Measurements from ENCODE around the gene TSR3. TPM values are rescaled to one million over a fixed set of nuclear protein-coding genes. Genes with fewer than 3 reads are reported as not detected.

The TSR3 gene
- total RNA-seq, 1 donor from 2014 or later, result 123 TPM

GRCh38 chr16:1341495-1342420 lies 9.9 kb downstream of the TSR3 start:
- no peak for DNase-seq (ENCODE audit: low read depth)
- TF ChIP-seq, protein P1, sequence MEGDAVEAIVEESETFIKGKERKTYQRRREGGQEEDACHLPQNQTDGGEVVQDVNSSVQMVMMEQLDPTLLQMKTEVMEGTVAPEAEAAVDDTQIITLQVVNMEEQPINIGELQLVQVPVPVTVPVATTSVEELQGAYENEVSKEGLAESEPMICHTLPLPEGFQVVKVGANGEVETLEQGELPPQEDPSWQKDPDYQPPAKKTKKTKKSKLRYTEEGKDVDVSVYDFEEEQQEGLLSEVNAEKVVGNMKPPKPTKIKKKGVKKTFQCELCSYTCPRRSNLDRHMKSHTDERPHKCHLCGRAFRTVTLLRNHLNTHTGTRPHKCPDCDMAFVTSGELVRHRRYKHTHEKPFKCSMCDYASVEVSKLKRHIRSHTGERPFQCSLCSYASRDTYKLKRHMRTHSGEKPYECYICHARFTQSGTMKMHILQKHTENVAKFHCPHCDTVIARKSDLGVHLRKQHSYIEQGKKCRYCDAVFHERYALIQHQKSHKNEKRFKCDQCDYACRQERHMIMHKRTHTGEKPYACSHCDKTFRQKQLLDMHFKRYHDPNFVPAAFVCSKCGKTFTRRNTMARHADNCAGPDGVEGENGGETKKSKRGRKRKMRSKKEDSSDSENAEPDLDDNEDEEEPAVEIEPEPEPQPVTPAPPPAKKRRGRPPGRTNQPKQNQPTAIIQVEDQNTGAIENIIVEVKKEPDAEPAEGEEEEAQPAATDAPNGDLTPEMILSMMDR (conservative IDR thresholded peaks at IDR 0.05; ENCODE audit: low read depth, low read length), result no peak
- H3K4me3 ChIP-seq (ENCODE audit: low read depth, low read length), result no peak overlapping the region

DNA sequence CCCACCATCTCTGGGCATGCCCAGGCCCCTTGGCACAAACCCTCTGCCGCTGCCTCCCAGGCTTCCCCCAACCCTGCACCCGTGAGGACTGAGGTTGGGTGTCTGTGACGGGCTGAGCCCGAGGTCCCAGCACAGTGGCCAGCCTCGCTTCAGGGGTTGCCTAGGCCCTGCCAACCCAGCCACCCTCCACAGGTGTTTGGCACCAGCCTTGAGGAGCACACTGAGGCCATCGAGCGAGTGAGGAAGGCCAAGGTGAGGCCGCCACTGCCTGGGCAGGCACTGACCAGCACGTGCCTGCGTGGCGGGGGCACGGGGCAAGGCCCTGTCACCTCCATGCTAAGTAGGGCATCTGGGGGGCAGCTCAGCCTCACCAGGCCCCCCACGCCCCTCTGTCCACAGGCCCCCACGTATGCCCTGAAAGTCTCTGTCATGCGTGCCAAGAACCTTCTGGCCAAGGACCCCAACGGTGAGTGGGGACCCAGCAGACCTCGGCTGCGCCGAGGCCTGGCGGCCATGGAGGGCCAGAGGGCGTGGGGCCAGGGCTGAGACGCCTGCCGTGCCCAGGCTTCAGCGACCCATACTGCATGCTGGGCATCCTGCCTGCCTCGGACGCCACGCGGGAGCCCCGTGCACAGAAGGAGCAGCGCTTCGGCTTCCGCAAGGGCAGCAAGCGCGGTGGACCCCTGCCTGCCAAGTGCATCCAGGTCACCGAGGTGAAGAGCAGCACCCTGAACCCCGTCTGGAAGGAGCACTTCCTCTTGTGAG lies 10.8 kb downstream of the TSR3 start:
- no peak overlapping the region for H3K4me3 ChIP-seq (ENCODE audit: low read depth, low read length)
- DNase-seq (ENCODE audit: low read depth), result no peak
- TF ChIP-seq, protein P1 (conservative IDR thresholded peaks at IDR 0.05; ENCODE audit: low read depth, low read length), result no peak

DNA sequence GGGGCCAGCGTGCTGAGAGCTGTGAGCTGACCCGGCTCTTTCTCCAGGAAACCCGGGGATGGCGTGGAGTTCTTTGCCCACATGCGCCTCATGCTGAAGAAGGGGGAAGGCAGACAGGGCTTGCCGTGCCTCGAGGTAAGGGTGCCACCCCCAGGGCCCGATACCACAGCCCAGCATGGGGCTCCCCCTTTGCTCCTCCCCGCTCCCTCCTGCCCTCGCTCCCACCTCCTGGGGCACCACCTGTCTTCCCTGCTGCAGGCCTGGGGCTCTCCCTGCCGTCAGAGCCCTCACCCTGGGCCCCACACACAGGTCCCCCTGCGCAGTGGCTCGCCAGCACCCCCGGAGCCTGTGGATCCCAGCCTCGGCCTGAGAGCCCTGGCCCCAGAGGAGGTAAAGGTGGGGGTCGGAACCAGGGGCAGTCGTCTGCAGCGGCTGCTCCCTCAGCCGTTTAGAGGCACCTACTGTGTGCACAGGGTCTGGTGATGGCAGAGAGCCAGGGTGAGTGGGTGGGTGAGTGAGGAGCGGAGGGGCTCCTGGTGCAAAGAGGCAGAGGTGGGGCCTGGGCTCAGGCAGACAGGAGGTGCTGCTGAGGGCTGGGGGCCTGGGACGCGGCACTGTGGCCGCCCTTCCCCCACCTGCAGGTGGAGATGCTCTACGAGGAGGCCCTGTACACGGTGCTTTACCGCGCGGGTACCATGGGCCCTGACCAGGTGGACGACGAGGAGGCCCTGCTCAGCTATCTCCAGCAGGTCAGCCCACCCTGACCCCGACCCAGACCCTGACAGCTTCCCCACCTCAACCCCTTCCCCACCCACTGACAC lies 12.6 kb downstream of the TSR3 start:
- DNase-seq (ENCODE audit: low read depth), result no peak
- H3K4me3 ChIP-seq (ENCODE audit: low read depth, low read length), result no peak overlapping the region
- TF ChIP-seq, protein P1 (conservative IDR thresholded peaks at IDR 0.05; ENCODE audit: low read depth, low read length), result no peak

DNA sequence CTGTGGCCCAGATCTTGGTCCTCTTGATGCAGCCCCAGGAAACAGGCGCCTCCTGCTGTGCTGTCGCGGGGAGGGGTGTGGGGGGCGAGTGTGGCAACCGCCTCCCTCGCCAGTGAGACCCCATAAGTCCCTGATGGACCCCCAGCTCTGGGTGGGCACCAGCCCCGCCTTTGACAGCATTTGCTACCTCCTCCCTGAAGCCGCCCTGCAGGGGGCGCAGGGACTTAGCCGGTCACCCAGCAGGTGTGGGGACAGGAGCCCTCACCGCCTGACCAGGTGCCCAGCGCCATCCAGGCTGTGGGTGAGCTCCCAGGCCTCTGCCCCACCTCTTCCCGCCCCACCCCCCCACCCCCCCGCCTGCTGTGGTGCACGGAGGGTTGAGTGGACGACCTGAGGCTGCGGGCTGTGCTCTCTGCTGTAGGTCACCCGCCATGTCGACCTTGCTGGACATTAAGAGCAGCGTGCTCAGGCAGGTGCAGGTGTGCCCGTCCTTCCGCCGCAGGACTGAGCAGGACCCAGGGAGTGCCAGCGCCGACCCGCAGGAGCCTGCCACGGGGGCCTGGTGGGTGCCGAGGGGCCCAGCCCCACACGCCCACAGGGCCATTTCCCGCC lies 13.5 kb downstream of the TSR3 start:
- no peak for DNase-seq (ENCODE audit: low read depth)
- H3K4me3 ChIP-seq (ENCODE audit: low read depth, low read length), result no peak overlapping the region
- TF ChIP-seq, protein P1 (conservative IDR thresholded peaks at IDR 0.05; ENCODE audit: low read depth, low read length), result peak; percentile 61

DNA sequence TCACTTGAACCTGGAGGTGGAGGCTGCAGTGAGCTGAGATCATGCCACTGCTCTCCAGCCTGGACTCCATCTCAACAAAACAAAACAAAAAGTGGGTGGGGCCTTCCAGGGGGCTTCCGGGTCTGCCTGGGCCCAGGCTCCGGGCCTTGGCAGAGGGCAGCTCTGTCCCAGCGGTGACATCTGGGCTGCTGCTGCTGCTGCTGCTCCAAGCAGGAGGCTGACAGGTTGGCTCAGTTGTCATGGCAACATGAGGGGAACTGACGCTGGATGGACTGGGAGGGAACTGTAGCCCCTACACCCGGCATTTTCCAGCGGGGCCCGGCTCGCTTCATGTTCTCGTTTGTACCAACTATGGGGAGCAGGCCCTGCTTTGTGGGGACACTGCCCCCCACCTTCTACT lies 14.2 kb downstream of the TSR3 start:
- TF ChIP-seq, protein P1 (conservative IDR thresholded peaks at IDR 0.05; ENCODE audit: low read depth, low read length), result no peak
- no peak for DNase-seq (ENCODE audit: low read depth)
- no peak overlapping the region for H3K4me3 ChIP-seq (ENCODE audit: low read depth, low read length)

- no peak overlapping the region for H3K4me3 ChIP-seq (ENCODE audit: low read depth, low read length)
- TF ChIP-seq, protein P1 (conservative IDR thresholded peaks at IDR 0.05; ENCODE audit: low read depth, low read length), result no peak
- no peak for DNase-seq (ENCODE audit: low read depth)
Observed at GRCh38 chr16:1336619-1337018, 15.1 kb downstream of the TSR3 start.

Data from epithelial cell of proximal tubule (primary cell).